ENCODE data around the gene CDA. TPM values are rescaled to one million over a fixed set of nuclear protein-coding genes. Genes with fewer than 3 reads are reported as not detected.

The CDA gene
- total RNA-seq, 6 donors from 2014 or later: 2.6 to 9.3 (median 3.0) TPM; not detected in 1

- DNase-seq (no peak), ATAC-seq (ENCODE audit: low FRiP score in 2 of 2) (peak in 1 of 2 donors; percentile 31)
- H3K27me3 ChIP-seq: no peaks in the 10 kb centered on the region
- H3K27ac ChIP-seq: no peak overlapping the region
- no peak overlapping the region for H3K4me3 ChIP-seq
- peaks cover 34 to 93% (median 77%) of the 10 kb centered on the region in 4 donors for H3K36me3 ChIP-seq
- no peaks in the 10 kb centered on the region for H3K9me3 ChIP-seq
- no peak for TF ChIP-seq EP300 (IDR thresholded peaks at IDR 0.05)
- no peak for TF ChIP-seq CTCF (IDR thresholded peaks at IDR 0.05)
- TF ChIP-seq POLR2A (IDR thresholded peaks at IDR 0.05): no peak
- no peak for TF ChIP-seq POLR2AphosphoS5 (IDR thresholded peaks at IDR 0.05)
- 85 to 87% methylated on average over 19 to 20 of the region's 20 CpGs for WGBS, 2 donors
- peaks cover 0 to 4% (median 0%) of the 10 kb centered on the region in 4 donors for H3K4me1 ChIP-seq
These were observed 65.3 kb downstream of the CDA start for GRCh38 chr1:20654104-20654690.

GRCh38 chr1:20657024-20657423, 68.1 kb downstream of the CDA start:
- H3K4me3 ChIP-seq: no peak overlapping the region
- ATAC-seq (ENCODE audit: low FRiP score in 2 of 2) (no peak), DNase-seq (no peak)
- H3K36me3 ChIP-seq: peaks cover 25 to 64% (median 53%) of the 10 kb centered on the region in 4 donors
- peaks cover 12 to 24% (median 14%) of the 10 kb centered on the region in 4 donors for H3K4me1 ChIP-seq
- no peak overlapping the region for H3K27ac ChIP-seq
- no peak for TF ChIP-seq POLR2A (IDR thresholded peaks at IDR 0.05)
- no peak for TF ChIP-seq EP300 (IDR thresholded peaks at IDR 0.05)
- TF ChIP-seq POLR2AphosphoS5 (IDR thresholded peaks at IDR 0.05): no peak
- TF ChIP-seq CTCF (IDR thresholded peaks at IDR 0.05): no peak
- WGBS, 2 donors: 92 to 93% methylated on average over 12 of the region's 12 CpGs
- H3K27me3 ChIP-seq: no peaks in the 10 kb centered on the region
- H3K9me3 ChIP-seq: no peaks in the 10 kb centered on the region

GRCh38 chr1:20658166-20658915, 69.4 kb downstream of the CDA start:
- Histone ChIP-seq H3K27me3 (no peaks in the 10 kb centered on the region), H3K9me3 (no peaks in the 10 kb centered on the region), H3K4me3 (no peak overlapping the region), H3K27ac (no peak overlapping the region), H3K36me3 (peaks cover 14 to 51% (median 40%) of the 10 kb centered on the region in 4 donors), H3K4me1 (peaks cover 14 to 28% (median 19%) of the 10 kb centered on the region in 4 donors)
- no peak for TF ChIP-seq EP300 (IDR thresholded peaks at IDR 0.05)
- no peak for TF ChIP-seq POLR2A (IDR thresholded peaks at IDR 0.05)
- no peak for TF ChIP-seq CTCF (IDR thresholded peaks at IDR 0.05)
- TF ChIP-seq POLR2AphosphoS5 (IDR thresholded peaks at IDR 0.05): no peak
- WGBS, 2 donors: 90 to 92% methylated on average over 15 to 16 of the region's 16 CpGs
- no peak for DNase-seq
- no peak for ATAC-seq (ENCODE audit: low FRiP score in 2 of 2)

GRCh38 chr1:20660363-20660762, 71.5 kb downstream of the CDA start:
- Histone ChIP-seq H3K4me1 (peaks cover 14 to 28% (median 19%) of the 10 kb centered on the region in 4 donors), H3K27me3 (no peaks in the 10 kb centered on the region), H3K27ac (peak overlapping the region in 1 of 4 donors; percentile 78), H3K36me3 (peaks cover 2 to 31% (median 22%) of the 10 kb centered on the region in 4 donors), H3K4me3 (peak overlapping the region; percentile 75 to 92 (median 76)), H3K9me3 (no peaks in the 10 kb centered on the region)
- no peak for ATAC-seq (ENCODE audit: low FRiP score in 2 of 2)
- no peak for DNase-seq
- TF ChIP-seq POLR2A (IDR thresholded peaks at IDR 0.05) (no peak), CTCF (IDR thresholded peaks at IDR 0.05) (no peak), EP300 (IDR thresholded peaks at IDR 0.05) (no peak), POLR2AphosphoS5 (IDR thresholded peaks at IDR 0.05) (no peak)
- WGBS, 2 donors: 9 to 15% methylated on average over 3 of the region's 3 CpGs

Measured in upper lobe of left lung (tissue), 6 donors.